GM19328 (cell line): ENCODE measurements around the gene PSMB3.
"Not testable (repeated sequence)": the region's sequence is repeated elsewhere in the genome, so short reads cannot be mapped to it uniquely, and the experiment has no call there.

Experiments
- ATAC-seq: cut with Tn5 transposase; IDR thresholded peaks from one replicate; pipeline ENCODE4 v1.9.1; 2021; ENCODE audit warnings: mild to moderate bottlenecking, moderate library complexity; ENCODE audit not compliant: unreplicated experiment

PSMB3 gene

GRCh38 chr17:38748892-38749222 is 3.7 kb upstream of the PSMB3 start:
- ATAC-seq, result no peak

- ATAC-seq, result no peak
These were observed 3.1 kb upstream of the PSMB3 start for GRCh38 chr17:38749223-38750043.

DNA sequence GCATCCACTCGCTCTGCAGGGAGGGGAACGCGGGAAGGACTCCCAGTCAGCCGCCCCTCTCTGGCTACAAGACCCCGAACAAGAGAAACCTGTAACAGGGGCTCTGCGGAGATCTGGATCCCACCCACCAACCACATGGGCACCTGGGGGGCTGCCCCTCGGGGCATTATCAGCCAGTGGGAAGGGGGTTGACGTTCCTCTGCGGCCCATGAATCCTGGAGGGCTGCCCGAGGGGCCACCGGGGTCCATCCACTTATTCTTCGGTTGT is 2.6 kb upstream of the PSMB3 start:
- no peak for ATAC-seq

- ATAC-seq, result no peak
These were observed 2.0 kb upstream of the PSMB3 start for GRCh38 chr17:38750312-38751121.

DNA sequence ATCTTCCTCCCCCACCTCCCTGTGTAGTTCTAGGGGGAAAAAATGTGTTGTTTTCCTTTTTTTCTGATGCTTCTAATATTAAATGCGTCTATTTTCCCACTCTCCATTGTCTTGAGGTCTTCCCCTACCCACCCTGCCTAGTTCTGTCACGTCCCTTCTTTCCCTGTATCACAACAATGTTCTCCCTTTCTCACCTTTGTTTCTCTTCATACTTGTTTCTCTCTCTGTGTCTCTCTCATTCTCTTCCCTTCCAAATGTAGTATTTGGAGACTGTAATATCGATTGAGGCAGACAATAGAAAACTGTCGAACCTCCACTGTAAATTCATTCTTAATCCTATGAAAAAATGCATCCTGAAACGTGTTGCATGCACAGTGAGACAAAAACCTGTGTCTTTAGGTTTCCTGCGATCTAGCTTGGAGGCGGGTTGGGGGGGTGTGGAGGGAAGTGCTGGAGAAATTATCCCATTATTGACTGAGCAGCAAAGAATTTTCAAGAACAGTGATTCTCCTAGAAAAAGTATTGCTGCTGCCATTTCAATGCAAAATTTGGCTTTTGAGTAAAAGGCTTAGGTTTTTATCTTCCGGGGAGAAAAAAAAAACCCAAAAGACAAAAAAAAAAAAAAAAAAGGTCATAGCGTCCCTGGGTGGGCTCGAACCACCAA is 1.3 kb upstream of the PSMB3 start:
- no peak for ATAC-seq

- peak; percentile 7 for ATAC-seq
These were observed 683 bp upstream of the PSMB3 start for GRCh38 chr17:38751808-38752307.

DNA sequence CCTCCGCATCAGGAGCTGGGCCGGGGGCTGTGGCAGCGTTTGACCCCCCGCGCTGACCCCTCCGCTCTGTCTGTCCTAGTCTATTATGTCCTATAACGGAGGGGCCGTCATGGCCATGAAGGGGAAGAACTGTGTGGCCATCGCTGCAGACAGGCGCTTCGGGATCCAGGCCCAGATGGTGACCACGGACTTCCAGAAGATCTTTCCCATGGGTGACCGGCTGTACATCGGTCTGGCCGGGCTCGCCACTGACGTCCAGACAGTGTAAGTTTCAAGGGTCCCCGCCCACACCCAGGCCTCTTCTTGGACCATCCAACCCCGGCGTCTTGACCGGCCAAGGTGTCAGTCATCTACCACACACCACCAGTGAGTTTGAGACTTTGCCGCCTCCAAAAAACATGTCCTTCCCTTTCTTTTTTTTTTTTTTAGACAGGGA is 548 bp downstream of the PSMB3 start:
- ATAC-seq, result no peak

GRCh38 chr17:38761612-38762011 is 9.1 kb downstream of the PSMB3 start:
- ATAC-seq, result no peak

DNA sequence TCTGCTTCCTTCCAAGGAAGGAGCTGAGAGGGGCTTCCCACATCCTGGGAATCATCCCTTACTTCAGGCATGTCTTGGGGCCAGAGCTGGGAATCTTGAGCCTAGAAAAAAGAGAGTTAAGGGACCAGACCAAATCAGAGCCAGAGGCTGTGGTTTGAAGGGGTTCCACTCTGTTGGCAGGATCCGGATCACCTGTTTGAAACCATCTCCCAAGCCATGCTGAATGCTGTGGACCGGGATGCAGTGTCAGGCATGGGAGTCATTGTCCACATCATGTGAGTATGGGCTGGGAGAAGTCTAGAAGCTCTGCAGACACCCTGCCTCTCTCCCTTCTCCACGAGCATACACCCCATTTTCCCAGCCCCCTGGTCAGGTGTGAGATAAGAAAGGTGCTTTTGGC is 9.7 kb downstream of the PSMB3 start:
- no peak for ATAC-seq

- no peak for ATAC-seq
These were observed 13.8 kb downstream of the PSMB3 start for GRCh38 chr17:38766341-38766740.

- ATAC-seq, result no peak
These were observed 15.9 kb downstream of the PSMB3 start for GRCh38 chr17:38768417-38768816.

DNA sequence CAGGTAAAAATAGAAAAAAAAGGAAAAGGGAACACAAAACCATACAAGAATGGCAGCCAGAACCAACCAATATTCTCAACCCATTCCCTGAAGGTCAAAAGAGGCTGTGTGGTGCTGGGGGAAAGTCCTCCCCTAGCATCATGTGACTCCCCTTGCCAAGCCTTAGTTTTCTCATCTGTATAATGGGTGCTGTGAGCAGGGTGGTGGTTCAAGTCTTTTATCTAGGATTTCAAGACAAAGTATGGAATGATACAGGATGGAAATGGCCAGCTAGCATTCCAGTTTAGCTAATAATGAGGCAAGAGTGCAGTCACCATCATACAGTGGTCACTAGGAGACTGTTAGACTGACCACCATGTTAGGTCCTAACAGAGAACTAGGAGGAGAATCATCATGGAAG is 20.7 kb downstream of the PSMB3 start:
- ATAC-seq, result no peak

GRCh38 chr17:38777641-38778250 is 25.2 kb downstream of the PSMB3 start:
- ATAC-seq, result no peak

GRCh38 chr17:38779965-38780752 is 27.6 kb downstream of the PSMB3 start:
- ATAC-seq, result no peak

GRCh38 chr17:38783227-38783626 is 30.7 kb downstream of the PSMB3 start:
- no peak for ATAC-seq

GRCh38 chr17:38786372-38786771 is 33.8 kb downstream of the PSMB3 start:
- no peak for ATAC-seq

GRCh38 chr17:38787999-38788398 is 35.5 kb downstream of the PSMB3 start:
- ATAC-seq, result not testable (repeated sequence)

DNA sequence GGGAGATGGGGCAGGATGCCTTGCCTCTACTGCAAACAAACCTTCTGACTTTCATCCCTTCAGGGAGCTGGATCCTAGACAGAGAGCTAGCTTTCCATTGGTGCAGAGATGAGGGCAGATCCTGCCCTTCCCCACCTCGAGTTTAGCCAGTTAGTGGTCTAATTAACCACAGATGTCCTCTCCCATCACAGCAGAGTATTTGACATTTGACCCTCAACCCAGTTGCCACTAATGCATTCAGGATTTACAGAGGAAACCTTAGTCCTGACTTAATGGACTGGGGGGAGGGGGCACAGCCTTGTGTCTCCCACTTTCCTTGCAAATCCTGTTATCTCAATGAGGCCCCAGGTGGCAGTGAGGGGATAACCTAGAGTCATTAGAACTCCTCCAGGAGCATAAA is 36.6 kb downstream of the PSMB3 start:
- no peak for ATAC-seq

DNA sequence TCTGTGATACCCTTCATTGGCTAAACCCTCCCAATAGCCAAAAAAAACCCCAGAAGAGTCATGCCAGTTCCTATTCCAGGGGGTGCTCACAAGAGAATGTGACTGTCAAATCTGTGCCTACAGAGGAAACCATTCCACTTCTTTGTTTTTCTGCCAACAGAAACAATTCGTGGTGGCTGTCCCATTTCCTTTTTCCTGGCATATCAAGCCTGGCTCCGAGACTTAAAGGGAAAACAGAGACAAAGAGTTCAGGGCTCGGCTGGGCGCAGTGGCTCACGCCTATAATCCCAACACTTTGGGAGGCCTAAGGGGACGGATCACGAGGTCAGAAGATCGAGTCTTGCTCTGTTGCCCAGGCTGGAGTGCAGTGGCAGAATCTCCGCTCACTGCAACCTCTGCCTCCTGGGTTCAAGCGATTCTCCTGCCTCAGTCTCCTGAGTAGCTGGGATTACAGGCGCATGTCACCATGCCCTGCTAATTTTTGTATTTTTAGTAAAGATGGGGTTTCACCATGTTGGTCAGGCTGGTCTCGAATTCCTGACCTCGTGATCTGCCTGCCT is 37.7 kb downstream of the PSMB3 start:
- not testable (repeated sequence) for ATAC-seq

GRCh38 chr17:38791162-38791561 is 38.6 kb downstream of the PSMB3 start:
- no peak for ATAC-seq
